ENCODE data around the gene ZNF554.
"Not testable (repeated sequence)": the region's sequence is repeated elsewhere in the genome, so short reads cannot be mapped to it uniquely, and the experiment has no call there.

ZNF554 gene

GRCh38 chr19:2807379-2808128 is 12.1 kb upstream of the ZNF554 start:
- no peak for DNase-seq (ENCODE audit: low read depth in 2 of 2)

GRCh38 chr19:2808129-2808941 is 11.3 kb upstream of the ZNF554 start:
- no peak for DNase-seq (ENCODE audit: low read depth in 2 of 2)

GRCh38 chr19:2809387-2810140 is 10.1 kb upstream of the ZNF554 start:
- DNase-seq (ENCODE audit: low read depth in 2 of 2), result no peak

GRCh38 chr19:2810141-2811091 is 9.3 kb upstream of the ZNF554 start:
- no peak for DNase-seq (ENCODE audit: low read depth in 2 of 2)

- DNase-seq (ENCODE audit: low read depth in 2 of 2), result no peak
These were observed 8.4 kb upstream of the ZNF554 start for GRCh38 chr19:2811221-2811722.

GRCh38 chr19:2811735-2812413 is 7.8 kb upstream of the ZNF554 start:
- no peak for DNase-seq (ENCODE audit: low read depth in 2 of 2)

GRCh38 chr19:2812414-2813234 is 7.0 kb upstream of the ZNF554 start:
- no peak for DNase-seq (ENCODE audit: low read depth in 2 of 2)

- no peak for DNase-seq (ENCODE audit: low read depth in 2 of 2)
These were observed 6.2 kb upstream of the ZNF554 start for GRCh38 chr19:2813235-2814160.

GRCh38 chr19:2814426-2814825 is 5.2 kb upstream of the ZNF554 start:
- no peak for DNase-seq (ENCODE audit: low read depth in 2 of 2)

GRCh38 chr19:2815191-2815614 is 4.5 kb upstream of the ZNF554 start:
- DNase-seq (ENCODE audit: low read depth in 2 of 2), result no peak

- DNase-seq (ENCODE audit: low read depth in 2 of 2), result no peak
These were observed 3.7 kb upstream of the ZNF554 start for GRCh38 chr19:2815923-2816322.

- no peak for DNase-seq (ENCODE audit: low read depth in 2 of 2)
These were observed 3.0 kb upstream of the ZNF554 start for GRCh38 chr19:2816641-2817040.

- not testable (repeated sequence) for DNase-seq (ENCODE audit: low read depth in 2 of 2)
These were observed 2.3 kb upstream of the ZNF554 start for GRCh38 chr19:2817237-2817829.

- DNase-seq (ENCODE audit: low read depth in 2 of 2), result no peak
These were observed 539 bp downstream of the ZNF554 start for GRCh38 chr19:2820112-2820702.

GRCh38 chr19:2822846-2823245 is 3.2 kb downstream of the ZNF554 start:
- no peak for DNase-seq (ENCODE audit: low read depth in 2 of 2)

- DNase-seq (ENCODE audit: low read depth in 2 of 2), result no peak
These were observed 4.0 kb downstream of the ZNF554 start for GRCh38 chr19:2823646-2824045.

GRCh38 chr19:2824129-2824528 is 4.5 kb downstream of the ZNF554 start:
- no peak for DNase-seq (ENCODE audit: low read depth in 2 of 2)

GRCh38 chr19:2827022-2827421 is 7.4 kb downstream of the ZNF554 start:
- no peak for DNase-seq (ENCODE audit: low read depth in 2 of 2)
